ENCODE measurements around the gene HTR3C. TPM values are rescaled to one million over a fixed set of nuclear protein-coding genes. Genes with fewer than 3 reads are reported as not detected.

HTR3C gene
- polyA plus RNA-seq, 1 of the 3 experiments (the other 2 are of a cell fraction): not detected

- H3K79me2 ChIP-seq (ENCODE audit: insufficient read depth): no peaks in the 10 kb centered on the region
- no peak overlapping the region for H3K9ac ChIP-seq
- H2AFZ ChIP-seq (ENCODE audit: low read depth): no peak overlapping the region
- ChIA-PET CTCF (no interaction called here), POLR2A (no interaction called here)
- no peaks in the 10 kb centered on the region for H3K9me2 ChIP-seq
- H3K4me1 ChIP-seq (ENCODE audit: control insufficient read depth in 1 of 2, insufficient read depth in 2 of 2, low read depth in 1 of 2, low read length in 1 of 2): no peaks in the 10 kb centered on the region
- H3F3A ChIP-seq (replicated peaks; ENCODE audit: insufficient read depth): no peaks in the 10 kb centered on the region
- WGBS (ENCODE audit: low lambda C conversion rate): 41% methylated on average over 3 of the region's 3 CpGs
- no peaks in the 10 kb centered on the region for H3K27me3 ChIP-seq (ENCODE audit: insufficient read depth)
- no peak for TF ChIP-seq MAX (IDR thresholded peaks at IDR 0.05; ENCODE audit: low read depth)
- H3K36me3 ChIP-seq (replicated peaks in 1 of 2; ENCODE audit: control insufficient read depth in 1 of 2, insufficient read depth in 2 of 2, low read length in 1 of 2): no peaks in the 10 kb centered on the region
- no peaks in the 10 kb centered on the region for H3K9me3 ChIP-seq
- H4K20me1 ChIP-seq (ENCODE audit: insufficient read depth): no peaks in the 10 kb centered on the region
- H3K4me3 ChIP-seq (ENCODE audit: low read depth in 2 of 2, low read length in 1 of 2): no peak overlapping the region
- no peak overlapping the region for H3K27ac ChIP-seq (ENCODE audit: low read depth in 2 of 2, low read length in 1 of 2)
- no peak overlapping the region for H3K4me2 ChIP-seq
- no peak for DNase-seq
Measured at GRCh38 chr3:184085389-184085852, 32.6 kb downstream of the HTR3C start.

GRCh38 chr3:184092199-184092598 lies 39.4 kb downstream of the HTR3C start:
- H4K20me1 ChIP-seq (ENCODE audit: insufficient read depth): no peaks in the 10 kb centered on the region
- no peak overlapping the region for H3K4me3 ChIP-seq (ENCODE audit: low read depth in 2 of 2, low read length in 1 of 2)
- no peak for DNase-seq
- no peaks in the 10 kb centered on the region for H3K4me1 ChIP-seq (ENCODE audit: control insufficient read depth in 1 of 2, insufficient read depth in 2 of 2, low read depth in 1 of 2, low read length in 1 of 2)
- WGBS (ENCODE audit: low lambda C conversion rate): 31% methylated on average over 3 of the region's 3 CpGs
- H3K9me2 ChIP-seq: no peaks in the 10 kb centered on the region
- POLR2A ChIA-PET: no interaction called here
- no peaks in the 10 kb centered on the region for H3K27me3 ChIP-seq (ENCODE audit: insufficient read depth)
- H3F3A ChIP-seq (replicated peaks; ENCODE audit: insufficient read depth): no peaks in the 10 kb centered on the region
- no peak overlapping the region for H3K9ac ChIP-seq
- no peak overlapping the region for H3K4me2 ChIP-seq
- no peak overlapping the region for H3K27ac ChIP-seq (ENCODE audit: low read depth in 2 of 2, low read length in 1 of 2)
- CTCF ChIA-PET: no interaction called here
- H3K36me3 ChIP-seq (replicated peaks in 1 of 2; ENCODE audit: control insufficient read depth in 1 of 2, insufficient read depth in 2 of 2, low read length in 1 of 2): no peaks in the 10 kb centered on the region
- no peaks in the 10 kb centered on the region for H3K9me3 ChIP-seq
- H2AFZ ChIP-seq (ENCODE audit: low read depth): no peak overlapping the region
- H3K79me2 ChIP-seq (ENCODE audit: insufficient read depth): no peaks in the 10 kb centered on the region
- no peak for TF ChIP-seq ZBTB33 (IDR thresholded peaks at IDR 0.05; ENCODE audit: borderline replicate concordance, low read depth)

GRCh38 chr3:184096811-184097383 lies 44.0 kb downstream of the HTR3C start, which contains the start of gene HTR3E:
TSS of gene HTR3E (plus strand) at chr3:184097064. CDS start at chr3:184097530, 466 bp downstream.
- 84% methylated on average over 7 of the region's 7 CpGs for WGBS (ENCODE audit: low lambda C conversion rate)
- Histone ChIP-seq H3K79me2 (ENCODE audit: insufficient read depth) (no peaks in the 10 kb centered on the region), H3K9me3 (no peaks in the 10 kb centered on the region), H4K20me1 (ENCODE audit: insufficient read depth) (no peaks in the 10 kb centered on the region), H3F3A (replicated peaks; ENCODE audit: insufficient read depth) (no peaks in the 10 kb centered on the region), H2AFZ (ENCODE audit: low read depth) (no peak within 1 kb of the TSS), H3K4me3 (ENCODE audit: low read depth in 2 of 2, low read length in 1 of 2) (no peak within 1 kb of the TSS), H3K9ac (no peak within 1 kb of the TSS), H3K4me2 (no peak within 1 kb of the TSS), H3K27ac (ENCODE audit: low read depth in 2 of 2, low read length in 1 of 2) (no peak within 1 kb of the TSS), H3K36me3 (replicated peaks in 1 of 2; ENCODE audit: control insufficient read depth in 1 of 2, insufficient read depth in 2 of 2, low read length in 1 of 2) (no peaks in the 10 kb centered on the region), H3K4me1 (ENCODE audit: control insufficient read depth in 1 of 2, insufficient read depth in 2 of 2, low read depth in 1 of 2, low read length in 1 of 2) (no peaks in the 10 kb centered on the region), H3K27me3 (ENCODE audit: insufficient read depth) (no peaks in the 10 kb centered on the region), H3K9me2 (no peaks in the 10 kb centered on the region)
- ChIA-PET CTCF (no interaction called here), POLR2A (no interaction called here)
- DNase-seq: no peak
- TF ChIP-seq TEAD4 (IDR thresholded peaks at IDR 0.05; ENCODE audit: borderline replicate concordance, insufficient read depth) (no peak), EZH2phosphoT487 (IDR thresholded peaks at IDR 0.05; ENCODE audit: borderline replicate concordance, low read depth) (no peak), EP300 (IDR thresholded peaks at IDR 0.05; ENCODE audit: borderline replicate concordance in 1 of 2, low read depth in 1 of 2, low read length in 1 of 2) (no peak), MXI1 (IDR thresholded peaks at IDR 0.05; ENCODE audit: low read depth, low read length) (no peak), TCF12 (IDR thresholded peaks at IDR 0.05) (no peak), SIN3A (IDR thresholded peaks at IDR 0.05; ENCODE audit: borderline replicate concordance, low read depth, low read length) (no peak), MAX (IDR thresholded peaks at IDR 0.05; ENCODE audit: low read depth) (no peak), RFX5 (IDR thresholded peaks at IDR 0.05; ENCODE audit: low read length) (no peak), ELF1 (IDR thresholded peaks at IDR 0.05) (no peak), GABPA (IDR thresholded peaks at IDR 0.05; ENCODE audit: low read depth) (no peak), SMC3 (IDR thresholded peaks at IDR 0.05; ENCODE audit: low read depth, low read length) (no peak), ZBTB33 (IDR thresholded peaks at IDR 0.05; ENCODE audit: borderline replicate concordance, low read depth) (no peak), CTCF (IDR thresholded peaks at IDR 0.05) (no peak)
